ENCODE measurements around the gene GSTA4. TPM values are rescaled to one million over a fixed set of nuclear protein-coding genes. Genes with fewer than 3 reads are reported as not detected.

Gene GSTA4
- total RNA-seq, 1 experiment from 2014 or later = 8.3 TPM

Other genes with a start within 250 kb of the GSTA4 start
- not detected in 2 replicates for gene GSTA2, start 231.8 kb downstream of the GSTA4 start, total RNA-seq (2014; rRNA removed; shearing (Covaris generic))
- gene GSTA1, start 191.5 kb downstream of the GSTA4 start, total RNA-seq (2014; rRNA removed; shearing (Covaris generic)) = not detected in 2 replicates
- gene GSTA5, start 154.5 kb downstream of the GSTA4 start, total RNA-seq (2014; rRNA removed; shearing (Covaris generic)) = not detected in 2 replicates
- gene GSTA3, start 85.6 kb downstream of the GSTA4 start, total RNA-seq (2014; rRNA removed; shearing (Covaris generic)) = not detected in 2 replicates
- 9.2 and 10.7 TPM in 2 replicates for gene CILK1, start 66.5 kb upstream of the GSTA4 start, total RNA-seq (2014; rRNA removed; shearing (Covaris generic))
- 42.9 and 43.9 TPM in 2 replicates for gene FBXO9, start 70.1 kb upstream of the GSTA4 start, total RNA-seq (2014; rRNA removed; shearing (Covaris generic))
- gene GCM1, start 153.6 kb upstream of the GSTA4 start, total RNA-seq (2014; rRNA removed; shearing (Covaris generic)) = 0.02 TPM in 1 of 2 replicates, not detected in the other